HG03460 (cell line): ENCODE results near the gene CMC2.

Source experiments
- ATAC-seq: cut with Tn5 transposase; IDR thresholded peaks from one replicate; pipeline ENCODE4 v1.9.1; 2021; ENCODE audit not compliant: unreplicated experiment

Gene CMC2

GRCh38 chr16:81006813-81007695, at the start of gene CMC2, which contains the start of gene CENPN:
Gene CMC2, minus strand, starts transcription at chr16:81006885. Its CDS starts 9,491 bp downstream, at chr16:80997394.
Gene CENPN, plus strand, starts transcription at chr16:81007214. Its CDS starts 4,726 bp downstream, at chr16:81011940.
- peak; percentile 80 for ATAC-seq

- no peak for ATAC-seq
Measured at GRCh38 chr16:81053761-81054160, 47.1 kb upstream of the CMC2 start.

- ATAC-seq = no peak
Measured at GRCh38 chr16:81042821-81043220, 36.1 kb upstream of the CMC2 start.

GRCh38 chr16:81041696-81042095, 35.0 kb upstream of the CMC2 start:
- ATAC-seq = no peak

- no peak for ATAC-seq
Measured at GRCh38 chr16:81040842-81041241, 34.2 kb upstream of the CMC2 start.

- ATAC-seq = no peak
Measured at GRCh38 chr16:81040131-81040530, 33.4 kb upstream of the CMC2 start.

- no peak for ATAC-seq
Measured at GRCh38 chr16:81036751-81037350, 30.2 kb upstream of the CMC2 start.

- peak; percentile 53 for ATAC-seq
Measured at GRCh38 chr16:81035975-81036750, 29.5 kb upstream of the CMC2 start.

GRCh38 chr16:81035398-81035974, 28.8 kb upstream of the CMC2 start, which contains the start of gene ATMIN:
Gene ATMIN, plus strand, starts transcription at chr16:81035842. Its CDS starts 29 bp downstream, at chr16:81035871.
- peak; percentile 93 for ATAC-seq

- no peak for ATAC-seq
Measured at GRCh38 chr16:81029930-81030604, 23.4 kb upstream of the CMC2 start.

GRCh38 chr16:81026429-81026828, 19.7 kb upstream of the CMC2 start:
- no peak for ATAC-seq

- no peak for ATAC-seq
Measured at GRCh38 chr16:81018496-81018895, 11.8 kb upstream of the CMC2 start.

GRCh38 chr16:81014672-81015071, 8.0 kb upstream of the CMC2 start:
- no peak for ATAC-seq

GRCh38 chr16:81012974-81013373, 6.3 kb upstream of the CMC2 start:
- no peak for ATAC-seq

- ATAC-seq = no peak
Measured at GRCh38 chr16:81008505-81008789, 1.8 kb upstream of the CMC2 start.

GRCh38 chr16:81006211-81006812, 373 bp downstream of the CMC2 start:
- peak; percentile 30 for ATAC-seq

- no peak for ATAC-seq
Measured at GRCh38 chr16:81005610-81006161, 999 bp downstream of the CMC2 start.

- ATAC-seq = no peak
Measured at GRCh38 chr16:81004646-81005353, 1.9 kb downstream of the CMC2 start.
